SJSA1 (cell line): ENCODE measurements around the gene TOLLIP. TPM values are rescaled to one million over a fixed set of nuclear protein-coding genes. Genes with fewer than 3 reads are reported as not detected.
A peak's percentile ranks its signal among the peaks of the same experiment; 100 is the strongest.

Experiments
- DNase-seq, 2 experiments: peaks; one replicate each; pipeline ENCODE4 v3.0.0-alpha.2; 2015 to 2020; ENCODE audit warnings: low spot score in 2 of 2, low read depth in 1 of 2
- H3K27ac ChIP-seq: fragments of 250-450 bp; sonication (Bioruptor Pico); 2 replicates; pipeline ENCODE4 v1.5.1; 2020; ENCODE audit warnings: mild to moderate bottlenecking, moderate library complexity
- H3K27me3 ChIP-seq: fragments of 250-450 bp; sonication (Bioruptor Pico); replicated peaks from 2 replicates; pipeline ENCODE4 v1.5.1; 2020; ENCODE audit warnings: mild to moderate bottlenecking, moderate library complexity
- H3K36me3 ChIP-seq: fragments of 250-450 bp; sonication (Bioruptor Pico); 2 replicates; pipeline ENCODE4 v1.5.1; 2020; ENCODE audit warnings: mild to moderate bottlenecking
- H3K4me1 ChIP-seq: fragments of 250-450 bp; sonication (Bioruptor Pico); replicated peaks from 2 replicates; pipeline ENCODE4 v1.6.1; 2021; ENCODE audit warnings: mild to moderate bottlenecking
- H3K4me3 ChIP-seq: fragments of 250-450 bp; sonication (Bioruptor Pico); 2 replicates; pipeline ENCODE4 v1.5.1; 2020; ENCODE audit warnings: mild to moderate bottlenecking
- H3K9me3 ChIP-seq: fragments of 250-450 bp; sonication (Bioruptor Pico); replicated peaks from 2 replicates; pipeline ENCODE4 v1.5.1; 2020; ENCODE audit warnings: mild to moderate bottlenecking
- total RNA-seq: library from RNA; depleted of rRNA; stranded (reverse); fragments of >200 nt; shearing (Covaris generic); gene quantifications from 2 replicates; pipeline ENCODE4 v1.2.3, GENCODE V29; 2014

Gene TOLLIP
- total RNA-seq, 1 experiment from 2014 or later, result 18.8 TPM

DNA sequence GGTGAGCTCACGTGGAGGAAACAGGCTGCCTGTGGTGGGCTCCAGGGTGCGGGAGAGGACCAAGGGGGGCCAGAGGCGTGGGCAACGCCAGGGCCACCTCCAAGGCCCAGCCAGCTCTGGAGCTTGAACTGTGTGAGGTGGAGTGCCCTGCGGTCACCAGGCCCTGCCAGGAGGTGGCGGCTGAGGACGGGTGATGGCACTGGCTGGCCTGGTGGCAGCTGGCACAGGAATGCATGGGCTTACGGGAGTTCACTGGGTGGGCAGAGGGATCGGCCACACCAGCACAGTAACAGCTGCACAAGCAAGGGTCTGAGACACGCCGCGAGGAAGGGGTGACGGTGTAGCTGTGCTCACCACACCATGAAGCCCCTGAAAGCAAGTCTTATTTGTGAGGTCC, 15.8 kb downstream of the TOLLIP start:
- H3K27me3 ChIP-seq, result no peaks in the 10 kb centered on the region
- no peak overlapping the region for H3K27ac ChIP-seq
- H3K4me3 ChIP-seq, result no peak overlapping the region
- H3K4me1 ChIP-seq, result no peaks in the 10 kb centered on the region
- H3K9me3 ChIP-seq, result no peaks in the 10 kb centered on the region
- peaks cover under 1% of the 10 kb centered on the region; the same call in 1 of the 2 replicates for H3K36me3 ChIP-seq
- peak in 1 of 2 experiments; percentile 9 for DNase-seq

DNA sequence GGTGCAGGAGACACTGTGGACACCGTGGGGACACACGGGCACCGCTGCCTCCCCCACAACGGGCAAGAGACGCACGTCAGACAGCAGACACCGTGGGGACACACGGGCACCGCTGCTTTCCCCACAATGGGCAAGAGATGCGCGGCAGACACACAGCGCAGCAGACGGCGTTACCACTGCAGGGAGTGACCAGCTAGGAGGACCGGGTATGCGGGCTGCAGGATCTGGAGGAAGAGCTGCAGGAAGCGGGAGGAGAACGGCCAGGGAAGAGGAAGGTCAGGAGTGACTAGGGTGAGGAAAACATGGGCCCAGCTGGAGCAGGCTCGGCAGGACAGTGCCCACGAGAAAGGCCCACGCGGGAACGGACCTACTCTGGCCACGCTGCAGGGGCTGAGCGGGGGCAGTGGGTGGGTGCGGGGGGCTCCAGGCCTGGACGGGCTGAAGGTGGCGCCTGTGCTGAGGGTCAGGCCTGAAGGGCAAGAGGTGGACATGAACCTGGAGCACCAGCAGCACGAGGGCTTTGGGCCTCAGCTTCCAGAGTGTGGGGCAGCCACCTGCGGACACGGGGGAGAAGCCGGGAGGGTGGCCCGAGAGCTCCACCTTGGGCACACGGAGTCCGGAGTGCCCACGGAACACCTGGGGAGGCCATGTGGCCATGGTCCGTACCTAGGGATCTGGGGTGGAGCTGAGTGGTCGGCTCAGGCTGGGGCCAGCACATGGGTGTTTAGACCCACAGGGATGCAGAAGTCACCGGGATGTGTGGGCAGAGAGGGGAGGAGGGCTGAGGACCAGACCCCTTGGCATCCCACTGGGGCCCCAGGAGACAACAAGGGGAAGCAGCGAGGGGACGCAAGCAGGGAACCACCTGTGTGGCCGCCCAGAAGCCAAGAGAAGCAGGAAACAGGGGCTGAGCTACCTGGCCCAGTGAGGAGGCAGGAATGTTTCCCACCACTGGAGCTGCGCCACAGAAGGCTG, 16.5 kb downstream of the TOLLIP start:
- no peak overlapping the region for H3K27ac ChIP-seq
- no peaks in the 10 kb centered on the region for H3K9me3 ChIP-seq
- no peaks in the 10 kb centered on the region for H3K4me1 ChIP-seq
- peaks cover 4% of the 10 kb centered on the region for H3K36me3 ChIP-seq
- H3K4me3 ChIP-seq, result no peak overlapping the region
- no peaks in the 10 kb centered on the region for H3K27me3 ChIP-seq
- DNase-seq, result no peak

GRCh38 chr11:1292018-1292643, 17.3 kb downstream of the TOLLIP start:
- Histone ChIP-seq H3K27me3 (no peaks in the 10 kb centered on the region), H3K4me1 (no peaks in the 10 kb centered on the region), H3K4me3 (no peak overlapping the region), H3K27ac (no peak overlapping the region), H3K36me3 (peaks cover 4% of the 10 kb centered on the region), H3K9me3 (no peaks in the 10 kb centered on the region)
- DNase-seq, result no peak

DNA sequence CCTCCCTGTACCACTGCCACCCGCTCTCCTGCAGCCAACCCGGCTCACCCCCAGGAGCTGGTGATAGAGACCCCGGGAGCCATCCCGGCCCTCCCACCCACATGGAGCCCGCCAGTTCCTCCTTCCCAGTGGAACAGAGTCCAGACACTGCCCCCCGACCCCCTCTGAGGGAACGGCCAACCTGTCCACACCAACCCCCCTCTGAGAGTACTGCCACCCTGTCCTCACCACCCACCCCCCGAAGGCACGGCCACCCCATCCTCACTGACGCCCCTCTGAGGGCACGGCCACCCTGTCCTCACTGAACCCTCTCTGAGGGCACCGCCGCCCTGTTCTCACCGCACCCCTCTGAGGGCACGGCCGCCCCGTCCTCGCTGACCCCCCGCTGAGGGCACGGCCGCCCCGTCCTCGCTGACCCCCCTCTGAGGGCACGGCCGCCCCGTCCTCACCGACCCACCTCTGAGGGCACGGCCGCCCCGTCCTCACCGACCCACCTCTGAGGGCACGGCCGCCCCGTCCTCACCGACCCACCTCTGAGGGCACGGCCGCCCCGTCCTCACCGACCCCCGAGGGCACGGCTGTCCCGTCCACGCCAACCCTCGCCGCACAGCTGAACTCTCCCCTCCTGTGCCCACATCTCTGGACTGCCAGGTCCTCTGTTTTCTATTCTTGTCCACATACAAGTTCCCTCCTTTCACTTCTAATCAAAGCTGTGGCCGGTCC, 18.0 kb downstream of the TOLLIP start:
- Histone ChIP-seq H3K9me3 (no peaks in the 10 kb centered on the region), H3K4me1 (no peaks in the 10 kb centered on the region), H3K27me3 (no peaks in the 10 kb centered on the region), H3K27ac (no peak overlapping the region), H3K36me3 (peaks cover 4% of the 10 kb centered on the region), H3K4me3 (no peak overlapping the region)
- DNase-seq, result no peak

- H3K36me3 ChIP-seq, result peaks cover 4% of the 10 kb centered on the region
- H3K27ac ChIP-seq, result no peak overlapping the region
- H3K4me1 ChIP-seq, result no peaks in the 10 kb centered on the region
- H3K4me3 ChIP-seq, result no peak overlapping the region
- H3K27me3 ChIP-seq, result no peaks in the 10 kb centered on the region
- DNase-seq, result no peak
- no peaks in the 10 kb centered on the region for H3K9me3 ChIP-seq
Measured at GRCh38 chr11:1290052-1291040, 19.1 kb downstream of the TOLLIP start.

DNA sequence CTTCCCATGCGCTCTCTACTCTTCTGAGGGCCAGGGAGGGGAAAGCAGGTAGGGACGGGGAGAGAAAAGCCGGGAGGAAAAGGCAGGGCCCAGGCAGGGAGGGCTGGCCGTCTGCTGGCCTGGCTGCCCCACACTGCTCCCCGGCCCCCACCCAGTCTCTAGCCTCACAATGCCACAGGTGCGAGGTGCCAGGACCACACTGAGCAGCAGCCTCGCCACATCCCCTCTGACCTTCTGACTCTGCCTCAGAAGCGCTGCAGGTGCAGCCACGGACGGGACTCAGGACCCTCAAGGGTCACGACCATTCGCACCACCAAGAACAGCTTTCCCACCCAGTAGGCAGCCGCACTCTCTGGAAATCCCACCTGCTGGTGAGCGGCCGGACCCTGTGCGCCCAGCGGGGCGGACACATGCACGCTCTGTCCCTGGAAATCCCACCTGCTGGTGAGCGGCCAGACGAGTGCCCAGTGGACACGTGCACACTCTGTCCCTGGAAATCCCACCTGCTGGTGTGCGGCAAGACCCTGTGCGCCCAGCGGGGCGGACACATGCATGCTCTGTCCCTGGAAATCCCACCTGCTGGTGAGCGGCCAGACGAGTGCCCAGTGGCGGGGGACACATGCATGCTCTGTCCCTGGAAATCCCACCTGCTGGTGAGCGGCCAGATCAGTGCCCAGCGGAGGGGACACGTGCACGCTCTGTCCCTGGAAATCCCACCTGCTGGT, 20.1 kb downstream of the TOLLIP start:
- Histone ChIP-seq H3K9me3 (no peaks in the 10 kb centered on the region), H3K27me3 (no peaks in the 10 kb centered on the region), H3K36me3 (peaks cover 4% of the 10 kb centered on the region), H3K4me3 (no peak overlapping the region), H3K27ac (no peak overlapping the region), H3K4me1 (no peaks in the 10 kb centered on the region)
- no peak for DNase-seq

GRCh38 chr11:1288426-1289151, 20.8 kb downstream of the TOLLIP start:
- H3K27ac ChIP-seq, result no peak overlapping the region
- no peaks in the 10 kb centered on the region for H3K4me1 ChIP-seq
- no peak overlapping the region for H3K4me3 ChIP-seq
- H3K36me3 ChIP-seq, result peaks cover 4% of the 10 kb centered on the region
- H3K27me3 ChIP-seq, result no peaks in the 10 kb centered on the region
- DNase-seq, result no peak
- no peaks in the 10 kb centered on the region for H3K9me3 ChIP-seq

- DNase-seq, result no peak
- Histone ChIP-seq H3K36me3 (peaks cover 4% of the 10 kb centered on the region), H3K27ac (no peak overlapping the region), H3K9me3 (no peaks in the 10 kb centered on the region), H3K27me3 (no peaks in the 10 kb centered on the region), H3K4me3 (no peak overlapping the region), H3K4me1 (no peaks in the 10 kb centered on the region)
Measured at GRCh38 chr11:1287928-1288327, 21.5 kb downstream of the TOLLIP start.

DNA sequence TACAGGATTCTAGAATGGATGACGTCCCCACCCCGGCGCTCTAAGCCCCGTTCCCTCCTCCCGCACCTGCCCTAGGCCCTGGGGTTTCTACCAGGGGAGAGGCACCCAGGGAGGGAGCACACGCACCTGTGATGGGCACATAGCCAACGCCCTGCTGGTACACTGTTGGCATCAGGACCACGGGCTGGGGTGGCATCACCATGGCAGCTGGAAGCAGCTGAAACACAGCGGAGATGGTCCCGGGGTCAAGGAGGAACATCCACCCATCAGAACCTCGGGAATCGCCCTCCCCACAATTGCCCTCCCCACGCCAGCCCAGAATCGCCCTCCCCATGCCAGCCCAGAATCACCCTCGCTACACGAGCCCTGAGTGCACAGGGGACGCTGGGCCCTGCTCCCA, 23.6 kb downstream of the TOLLIP start:
- peaks cover 4% of the 10 kb centered on the region for H3K36me3 ChIP-seq
- DNase-seq, result no peak
- no peaks in the 10 kb centered on the region for H3K9me3 ChIP-seq
- H3K27me3 ChIP-seq, result no peaks in the 10 kb centered on the region
- no peak overlapping the region for H3K27ac ChIP-seq
- H3K4me3 ChIP-seq, result no peak overlapping the region
- no peaks in the 10 kb centered on the region for H3K4me1 ChIP-seq

DNA sequence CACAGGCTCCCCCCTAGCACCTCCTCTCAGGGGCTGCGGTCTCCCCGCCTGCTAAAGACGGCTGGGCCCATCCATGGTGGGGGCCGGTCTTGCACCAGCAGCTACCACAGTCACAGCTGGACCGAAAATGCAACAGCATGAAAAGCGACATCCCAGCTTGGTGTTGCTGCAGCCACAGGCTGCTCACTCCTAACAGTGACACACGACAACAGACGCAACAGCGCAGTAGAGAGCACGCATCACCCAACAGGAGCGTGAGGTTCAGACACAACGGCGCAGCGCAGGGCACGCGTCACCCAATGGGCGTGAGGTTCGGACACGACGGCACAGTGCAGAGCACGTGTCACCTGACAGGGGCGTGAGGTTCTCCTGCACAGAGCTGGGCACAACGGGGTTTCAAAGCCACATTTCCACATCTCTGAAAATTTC, 24.1 kb downstream of the TOLLIP start:
- Histone ChIP-seq H3K4me1 (no peaks in the 10 kb centered on the region), H3K27ac (no peak overlapping the region), H3K4me3 (no peak overlapping the region), H3K27me3 (no peaks in the 10 kb centered on the region), H3K9me3 (no peaks in the 10 kb centered on the region), H3K36me3 (peaks cover 4% of the 10 kb centered on the region)
- no peak for DNase-seq

GRCh38 chr11:1283906-1284305, 25.5 kb downstream of the TOLLIP start:
- Histone ChIP-seq H3K4me1 (no peaks in the 10 kb centered on the region), H3K4me3 (no peak overlapping the region), H3K36me3 (peaks cover 4% of the 10 kb centered on the region), H3K9me3 (no peaks in the 10 kb centered on the region), H3K27ac (no peak overlapping the region), H3K27me3 (no peaks in the 10 kb centered on the region)
- no peak for DNase-seq

DNA sequence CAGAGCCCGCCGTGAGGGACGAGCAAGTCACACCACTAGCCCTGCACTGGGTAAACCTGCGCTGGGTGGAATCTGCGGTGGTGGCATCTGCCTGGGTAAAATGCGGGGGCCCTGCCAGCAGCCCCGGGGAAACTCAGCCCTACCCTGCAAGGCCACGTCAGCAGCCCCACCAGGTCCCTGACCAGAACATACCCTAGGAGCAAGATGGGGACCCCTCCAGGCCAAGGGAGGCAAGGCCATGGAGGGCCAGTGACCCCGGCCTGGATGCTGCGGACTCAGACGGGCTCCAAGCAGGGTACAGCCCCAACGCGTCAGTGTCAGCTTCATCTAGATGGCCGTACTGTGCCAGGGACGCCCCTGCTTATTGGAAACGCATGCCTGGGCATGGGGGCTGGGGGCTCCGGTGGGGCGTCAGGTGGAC, 26.3 kb downstream of the TOLLIP start:
- Histone ChIP-seq H3K27ac (no peak overlapping the region), H3K4me1 (no peaks in the 10 kb centered on the region), H3K27me3 (no peaks in the 10 kb centered on the region), H3K4me3 (no peak overlapping the region), H3K9me3 (no peaks in the 10 kb centered on the region), H3K36me3 (no peaks in the 10 kb centered on the region)
- no peak for DNase-seq
